Spleen (tissue), 7 donors: ENCODE measurements around the gene CYP17A1.

Experiments
- CTCF ChIP-seq, 11 experiments: fragments of 200-600 bp in 7 of 11; fragments of 450-650 bp in 4 of 11; sonication (generic) in 4 of 11; IDR thresholded peaks in 8 of 11; conservative IDR thresholded peaks in 3 of 11; 1 replicate in 7 of 11; 2 replicates in 4 of 11; pipeline versions ENCODE4 v1.4.0 to v1.8.0; 2016 to 2021; ENCODE audit warnings: antibody characterized with exemption in 11 of 11, inconsistent platforms in 4 of 11, mild to moderate bottlenecking in 1 of 11
- POLR2A ChIP-seq, 3 donors: fragments of 450-650 bp; IDR thresholded peaks; one replicate each; pipeline ENCODE4 v1.5.1; 2017; ENCODE audit warnings: antibody characterized with exemption in 3 of 3, mild to moderate bottlenecking in 1 of 3
- POLR2AphosphoS5 ChIP-seq, 3 donors: sonication (generic); formaldehyde crosslinking; IDR thresholded peaks; one replicate each; pipeline ENCODE4 v1.5.1; 2017; ENCODE audit warnings: antibody characterized with exemption in 3 of 3
- donor health status: DM: no; HTN: no; CAD: no; lungs with moderate emphysema.
- donor health status: DM: no; HTN: no; CAD: no.
- donor health status: DM: no; HTN: no; CAD: no.

- TF ChIP-seq POLR2AphosphoS5 (IDR thresholded peaks at IDR 0.05): no peak
- no peak for TF ChIP-seq CTCF (IDR thresholded peaks at IDR 0.05 in 8 of 11, conservative IDR thresholded peaks at IDR 0.05 in 3 of 11)
- no peak for TF ChIP-seq POLR2A (IDR thresholded peaks at IDR 0.05)
These were observed 5.7 kb downstream of the CYP17A1 start for GRCh38 chr10:102831322-102832071.
